GM19452 (cell line): ENCODE measurements around the gene DAAM1.

ENCODE experiments used
- ATAC-seq: cut with Tn5 transposase; IDR thresholded peaks from one replicate; pipeline ENCODE4 v1.9.1; 2021; ENCODE audit not compliant: unreplicated experiment

The DAAM1 gene

GRCh38 chr14:59336706-59337105 is 148.2 kb downstream of the DAAM1 start:
- ATAC-seq: no peak

GRCh38 chr14:59337141-59337611 is 148.7 kb downstream of the DAAM1 start:
- ATAC-seq: no peak

- ATAC-seq: no peak
Observed at GRCh38 chr14:59338761-59339160, 150.3 kb downstream of the DAAM1 start.

GRCh38 chr14:59339524-59340330 is 151.3 kb downstream of the DAAM1 start:
- ATAC-seq: no peak

GRCh38 chr14:59341858-59342477 is 153.5 kb downstream of the DAAM1 start:
- ATAC-seq: no peak

DNA sequence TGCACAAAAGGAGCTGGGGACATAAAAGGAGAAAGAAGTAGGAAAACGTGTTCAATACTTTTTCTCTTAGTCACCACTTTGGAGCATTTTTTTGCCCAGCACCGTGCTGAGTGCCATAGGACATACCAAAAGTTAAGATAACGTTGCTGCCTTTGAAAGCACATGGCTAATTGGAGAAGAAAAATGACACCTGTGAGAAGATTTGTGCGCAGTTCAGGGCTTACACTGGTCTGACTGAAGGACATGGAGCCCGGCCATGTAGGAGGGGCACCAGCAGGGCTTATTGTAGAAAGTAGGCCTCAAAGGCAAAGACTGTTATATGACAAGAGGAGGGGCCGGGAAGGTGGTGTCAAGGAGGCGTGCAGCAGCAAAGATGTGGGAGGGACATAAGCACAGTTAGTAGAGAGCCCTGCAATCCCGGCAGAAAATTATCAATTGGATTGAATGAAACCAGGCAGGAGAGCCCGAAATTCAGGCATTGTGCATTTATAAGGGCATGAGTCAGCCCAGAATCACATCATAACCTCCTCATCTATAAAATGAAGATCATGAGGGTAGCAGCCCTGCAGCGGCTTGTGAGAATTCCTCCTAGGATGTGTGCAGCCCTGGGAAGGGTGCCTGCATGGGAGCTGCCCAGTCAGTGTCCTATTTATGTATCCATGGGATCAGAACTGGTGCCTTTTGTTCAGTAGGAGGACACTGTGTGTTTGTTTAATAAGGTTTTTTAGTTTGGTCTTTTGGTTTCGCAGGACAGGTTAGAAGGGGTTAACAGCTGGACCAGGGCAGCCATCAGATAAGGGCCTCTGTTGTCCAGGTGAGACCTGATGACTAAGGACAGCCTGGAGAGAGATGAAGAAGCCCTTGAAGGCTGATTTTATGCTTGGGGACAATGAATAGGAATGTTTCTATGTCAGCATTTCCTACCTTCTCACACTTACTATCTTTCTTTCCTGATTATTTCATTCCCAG is 154.3 kb downstream of the DAAM1 start:
- ATAC-seq: no peak

DNA sequence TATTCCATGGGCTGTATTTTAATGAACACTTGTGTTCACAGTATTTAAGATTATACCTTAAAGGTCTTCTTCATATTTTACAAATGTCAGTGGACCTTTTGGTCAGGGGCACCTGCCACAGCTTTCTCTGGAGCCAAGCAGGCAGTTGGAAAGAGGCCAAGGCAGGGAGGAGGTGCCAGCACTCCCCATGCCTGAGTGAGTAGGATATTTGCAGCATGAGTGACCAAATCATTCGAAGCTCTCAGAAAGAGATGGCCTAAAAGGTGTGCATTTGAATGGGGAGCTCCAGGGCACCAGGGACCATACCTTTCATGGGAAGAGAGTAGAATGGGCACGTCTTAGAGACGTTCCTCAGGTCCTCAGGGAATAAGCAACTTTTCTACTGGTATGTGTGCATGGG is 155.1 kb downstream of the DAAM1 start:
- ATAC-seq: no peak

DNA sequence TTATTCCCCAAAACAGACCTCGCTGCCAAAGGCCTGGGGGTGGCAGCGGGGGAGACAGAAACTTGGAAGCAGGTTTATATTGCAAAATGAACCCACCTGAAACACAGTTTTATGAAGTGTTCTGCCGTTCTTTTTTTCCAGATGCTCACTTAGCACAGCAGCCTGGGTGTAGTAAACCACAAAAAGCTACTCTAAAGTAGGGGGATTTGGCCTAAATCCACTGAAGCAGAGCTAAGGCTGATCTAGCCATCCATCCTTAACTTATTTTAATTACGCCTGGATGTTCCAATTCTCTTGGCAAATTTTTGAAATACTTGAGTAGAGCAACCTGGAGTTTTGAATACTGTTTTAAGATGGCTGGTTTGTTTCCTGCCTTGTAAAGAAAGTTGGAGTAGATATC is 155.5 kb downstream of the DAAM1 start:
- no peak for ATAC-seq

- no peak for ATAC-seq
Observed at GRCh38 chr14:59344691-59345455, 156.4 kb downstream of the DAAM1 start.

GRCh38 chr14:59346329-59346728 is 157.9 kb downstream of the DAAM1 start:
- ATAC-seq: no peak

- no peak for ATAC-seq
Observed at GRCh38 chr14:59346796-59347510, 158.5 kb downstream of the DAAM1 start.

GRCh38 chr14:59347511-59347900 is 159.0 kb downstream of the DAAM1 start:
- no peak for ATAC-seq

- no peak for ATAC-seq
Observed at GRCh38 chr14:59347915-59348314, 159.4 kb downstream of the DAAM1 start.

GRCh38 chr14:59349258-59349701 is 160.8 kb downstream of the DAAM1 start:
- ATAC-seq: no peak

- ATAC-seq: no peak
Observed at GRCh38 chr14:59352961-59353360, 164.5 kb downstream of the DAAM1 start.

- no peak for ATAC-seq
Observed at GRCh38 chr14:59354666-59355065, 166.2 kb downstream of the DAAM1 start.

- ATAC-seq: no peak
Observed at GRCh38 chr14:59355091-59355490, 166.6 kb downstream of the DAAM1 start.

GRCh38 chr14:59356312-59356711 is 167.8 kb downstream of the DAAM1 start:
- ATAC-seq: no peak

DNA sequence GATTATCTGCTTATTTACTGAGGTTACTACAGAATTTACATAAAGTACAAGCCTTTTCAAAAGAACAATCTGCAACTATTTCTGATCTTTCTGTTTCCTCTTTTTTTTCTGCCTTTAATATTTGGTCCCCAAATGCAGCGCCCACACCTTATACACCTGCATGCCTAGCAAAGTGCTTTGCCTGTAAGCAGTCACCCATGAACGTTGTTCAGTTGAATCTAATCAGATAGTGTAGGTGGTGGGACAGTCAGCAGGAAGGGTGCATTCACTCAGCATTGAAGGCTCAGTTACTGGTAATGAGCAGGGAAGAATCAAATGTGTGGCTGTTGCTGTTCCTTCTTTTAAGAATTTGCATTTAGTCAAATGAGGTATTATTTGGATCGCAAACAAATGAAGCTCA is 168.3 kb downstream of the DAAM1 start:
- no peak for ATAC-seq

DNA sequence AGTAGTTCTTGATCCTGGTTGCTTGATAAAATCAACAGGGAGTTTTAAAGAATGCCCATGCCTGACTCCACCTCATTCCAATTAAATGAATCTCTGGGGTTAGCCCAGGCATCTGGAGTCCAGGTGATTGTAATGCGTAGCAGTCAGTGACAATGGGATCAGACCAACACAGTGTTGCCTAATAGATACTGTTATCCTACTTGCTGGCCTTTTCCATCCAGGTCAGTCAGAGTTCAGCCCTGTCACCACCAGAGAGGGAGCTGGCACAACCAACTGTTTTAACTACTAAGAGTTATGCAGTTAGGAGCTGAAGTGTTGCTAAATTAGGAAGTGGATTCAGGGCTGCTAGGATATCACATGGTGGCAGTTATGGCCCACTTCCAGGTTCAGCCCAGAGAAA is 169.6 kb downstream of the DAAM1 start:
- ATAC-seq: no peak
